HG03469 (cell line): Measurements from ENCODE around the gene ASB7.

Source experiments
- ATAC-seq: cut with Tn5 transposase; IDR thresholded peaks from one replicate; pipeline ENCODE4 v1.9.1; 2021; ENCODE audit warnings: mild to moderate bottlenecking, moderate library complexity, moderate number of reproducible peaks; ENCODE audit not compliant: unreplicated experiment

The ASB7 gene

GRCh38 chr15:100596792-100597191, 5.6 kb upstream of the ASB7 start:
- ATAC-seq = peak; percentile 78

- ATAC-seq = no peak
Observed at GRCh38 chr15:100597862-100598261, 4.5 kb upstream of the ASB7 start.

GRCh38 chr15:100598655-100599054, 3.7 kb upstream of the ASB7 start:
- no peak for ATAC-seq

GRCh38 chr15:100601163-100601562, 1.2 kb upstream of the ASB7 start:
- ATAC-seq = no peak

GRCh38 chr15:100601617-100602063, 749 bp upstream of the ASB7 start:
- ATAC-seq = no peak

- peak; percentile 36 for ATAC-seq
Observed at GRCh38 chr15:100602823-100603393, 519 bp downstream of the ASB7 start.

GRCh38 chr15:100612539-100612938, 10.2 kb downstream of the ASB7 start:
- no peak for ATAC-seq

GRCh38 chr15:100613208-100613607, 10.8 kb downstream of the ASB7 start:
- ATAC-seq = no peak

- no peak for ATAC-seq
Observed at GRCh38 chr15:100614336-100614735, 11.9 kb downstream of the ASB7 start.

GRCh38 chr15:100614918-100615317, 12.5 kb downstream of the ASB7 start:
- no peak for ATAC-seq

GRCh38 chr15:100615801-100616200, 13.4 kb downstream of the ASB7 start:
- ATAC-seq = no peak

- no peak for ATAC-seq
Observed at GRCh38 chr15:100616700-100617099, 14.3 kb downstream of the ASB7 start.

- ATAC-seq = no peak
Observed at GRCh38 chr15:100623301-100623700, 20.9 kb downstream of the ASB7 start.

- no peak for ATAC-seq
Observed at GRCh38 chr15:100627789-100628395, 25.5 kb downstream of the ASB7 start.

- ATAC-seq = no peak
Observed at GRCh38 chr15:100628746-100629145, 26.4 kb downstream of the ASB7 start.

GRCh38 chr15:100631831-100632230, 29.4 kb downstream of the ASB7 start:
- ATAC-seq = no peak

- no peak for ATAC-seq
Observed at GRCh38 chr15:100633763-100634075, 31.3 kb downstream of the ASB7 start.

- ATAC-seq = no peak
Observed at GRCh38 chr15:100635406-100636071, 33.1 kb downstream of the ASB7 start.

- ATAC-seq = no peak
Observed at GRCh38 chr15:100638177-100638730, 35.9 kb downstream of the ASB7 start.

- ATAC-seq = no peak
Observed at GRCh38 chr15:100642213-100642949, 40.0 kb downstream of the ASB7 start.

- no peak for ATAC-seq
Observed at GRCh38 chr15:100642950-100643338, 40.6 kb downstream of the ASB7 start.

GRCh38 chr15:100645671-100646070, 43.3 kb downstream of the ASB7 start:
- no peak for ATAC-seq
